HEK293 (cell line): ENCODE measurements around the gene JUND.
A peak's percentile ranks its signal among the peaks of the same experiment; 100 is the strongest.

ENCODE experiments used
- CTCF ChIA-PET: fragments of 350-600 bp; formaldehyde crosslinking; extraction: SDS; loops from one replicate; lab custom pipeline; 2021; ENCODE audit warnings: antibody characterized with exemption; lab: Yijun Ruan, JAX
- POLR2A ChIA-PET: fragments of 300-600 bp; formaldehyde crosslinking; extraction: SDS; loops from one replicate; lab custom pipeline; 2020; ENCODE audit warnings: antibody characterized with exemption, inconsistent platforms; lab: Yijun Ruan, JAX
- H3K27ac ChIP-seq: fragments of 200-500 bp; sonication (Bioruptor generic); 2 replicates; pipeline ENCODE4 v1.5.1; 2014; ENCODE audit warnings: low read depth, low read length, control low read depth, inconsistent platforms; ENCODE audit errors: extremely low read depth
- H3K36me3 ChIP-seq, 2 experiments: fragments of 200-500 bp in 1 of 2; sonication (Bioruptor generic) in 1 of 2; 1 replicate in 1 of 2; 2 replicates in 1 of 2; pipeline ENCODE4 v1.5.1; 2014 to 2017; ENCODE audit warnings: inconsistent platforms in 2 of 2, low read length in 2 of 2; ENCODE audit not compliant: control insufficient read depth in 2 of 2, insufficient read depth in 1 of 2
- H3K4me1 ChIP-seq: fragments of 200-500 bp; sonication (Bioruptor generic); 2 replicates; pipeline ENCODE4 v1.5.1; 2014; ENCODE audit warnings: mild to moderate bottlenecking, low read length, inconsistent platforms; ENCODE audit not compliant: control insufficient read depth, insufficient read depth
- H3K4me3 ChIP-seq: 2 replicates; pipeline ENCODE4 v1.5.1; 2011; ENCODE audit warnings: low read depth, mild to moderate bottlenecking, control low read depth, low read length, moderate library complexity
- H3K9me3 ChIP-seq: fragments of 200-500 bp; sonication (Bioruptor generic); 2 replicates; pipeline ENCODE4 v1.5.1; 2014; ENCODE audit warnings: low read depth, low read length, inconsistent platforms; ENCODE audit not compliant: control insufficient read depth, insufficient read depth
- FEZF1 ChIP-seq: fragments of 450-650 bp; formaldehyde crosslinking; IDR thresholded peaks from 2 replicates; pipeline ENCODE4 v1.5.1; 2016; ENCODE audit warnings: missing biosample characterization, missing genetic modification characterization
- KLF8 ChIP-seq: fragments of 450-650 bp; formaldehyde crosslinking; IDR thresholded peaks from 2 replicates; pipeline ENCODE4 v1.5.1; 2016; ENCODE audit warnings: missing biosample characterization, missing genetic modification characterization
- SCRT2 ChIP-seq: fragments of 450-650 bp; formaldehyde crosslinking; IDR thresholded peaks from 2 replicates; pipeline ENCODE4 v1.5.1; 2016; ENCODE audit warnings: missing biosample characterization, missing genetic modification characterization
- ZNF473 ChIP-seq: fragments of 450-650 bp; formaldehyde crosslinking; IDR thresholded peaks from 2 replicates; pipeline ENCODE4 v1.5.1; 2017; ENCODE audit warnings: missing biosample characterization, missing genetic modification characterization
- ZNF501 ChIP-seq: fragments of 450-650 bp; formaldehyde crosslinking; IDR thresholded peaks from 2 replicates; pipeline ENCODE4 v1.5.1; 2016; ENCODE audit warnings: missing biosample characterization, missing genetic modification characterization
- ZNF514 ChIP-seq: fragments of 450-650 bp; formaldehyde crosslinking; IDR thresholded peaks from 2 replicates; pipeline ENCODE4 v1.5.1; 2016; ENCODE audit warnings: missing biosample characterization, missing genetic modification characterization
- ZNF610 ChIP-seq: fragments of 450-650 bp; formaldehyde crosslinking; IDR thresholded peaks from 2 replicates; pipeline ENCODE4 v1.5.1; 2016; ENCODE audit warnings: missing biosample characterization, missing genetic modification characterization, borderline replicate concordance
- ZNF670 ChIP-seq: fragments of 450-650 bp; formaldehyde crosslinking; IDR thresholded peaks from 2 replicates; pipeline ENCODE4 v1.5.1; 2016; ENCODE audit warnings: missing biosample characterization, missing genetic modification characterization, low read depth
- ZNF701 ChIP-seq: fragments of 450-650 bp; formaldehyde crosslinking; IDR thresholded peaks from 2 replicates; pipeline ENCODE4 v1.5.1; 2016; ENCODE audit warnings: missing biosample characterization, missing genetic modification characterization
- ZNF791 ChIP-seq: fragments of 450-650 bp; formaldehyde crosslinking; IDR thresholded peaks from 2 replicates; pipeline ENCODE4 v1.5.1; 2016; ENCODE audit warnings: missing biosample characterization, missing genetic modification characterization
- TF ChIP-seq, protein P1 (sequence below): fragments of 450-650 bp; formaldehyde crosslinking; IDR thresholded peaks from 2 replicates; pipeline ENCODE4 v1.5.1; 2016; ENCODE audit warnings: missing biosample characterization, missing genetic modification characterization
- TF ChIP-seq, protein P2 (sequence below): fragments of 450-650 bp; formaldehyde crosslinking; IDR thresholded peaks from 2 replicates; pipeline ENCODE4 v1.5.1; 2017; ENCODE audit warnings: missing biosample characterization, missing genetic modification characterization
- TF ChIP-seq, protein P3 (sequence below): fragments of 450-650 bp; IDR thresholded peaks from 2 replicates; pipeline ENCODE4 v1.5.1; 2018; ENCODE audit warnings: missing biosample characterization, mild to moderate bottlenecking, missing genetic modification characterization
- TF ChIP-seq, protein P4 (sequence below): fragments of 450-650 bp; formaldehyde crosslinking; IDR thresholded peaks from 2 replicates; pipeline ENCODE4 v1.5.1; 2016; ENCODE audit warnings: missing biosample characterization, missing genetic modification characterization, low read depth
- TF ChIP-seq, protein P5 (sequence below): fragments of 450-650 bp; formaldehyde crosslinking; IDR thresholded peaks from 2 replicates; pipeline ENCODE4 v1.5.1; 2016; ENCODE audit warnings: missing biosample characterization, missing genetic modification characterization

JUND gene

DNA sequence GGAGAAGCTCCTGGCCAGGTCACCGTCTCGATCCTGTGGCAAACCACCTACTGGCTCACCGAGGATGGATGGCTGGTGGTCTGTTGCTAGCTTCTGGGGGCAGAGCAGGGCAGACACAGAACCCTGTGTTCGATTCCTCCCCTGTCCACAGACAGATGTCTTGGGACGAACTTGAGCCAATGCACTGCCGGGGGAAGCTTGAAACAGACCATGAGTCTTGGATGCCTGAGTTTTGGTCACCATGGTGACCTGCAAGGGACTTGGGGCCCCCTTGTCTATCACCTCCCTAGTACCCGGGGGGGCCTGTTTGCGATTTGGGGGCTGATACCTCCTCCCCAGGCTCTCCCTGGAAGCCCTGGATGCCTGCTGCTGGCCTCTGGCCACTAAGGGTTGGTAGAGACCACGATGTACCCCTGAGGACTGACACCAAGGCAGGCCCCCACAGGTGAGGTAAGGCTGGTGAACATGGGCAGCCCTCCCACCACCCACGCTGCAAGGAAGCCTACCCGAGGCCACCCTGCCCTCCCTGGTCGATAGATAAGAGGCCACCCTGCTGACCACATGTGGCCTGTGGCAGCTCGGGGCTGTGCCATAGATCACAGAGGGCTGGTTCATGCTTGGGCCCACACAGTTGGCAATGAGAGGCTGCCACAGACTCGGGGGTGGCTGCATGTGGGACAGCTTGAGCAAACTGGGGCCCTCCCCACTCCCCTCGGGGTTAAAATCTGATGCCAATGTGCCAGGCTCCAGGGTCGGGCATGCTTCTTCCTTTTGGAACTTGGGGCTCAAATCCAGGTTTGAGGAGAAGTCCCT is 17.9 kb downstream of the JUND start:
- POLR2A ChIA-PET = interaction anchor here (0.9 kb wide), 1 partner anchor 18 kb away, joined by 4 read pairs; the partner anchor contains the start of gene JUND
- H3K9me3 ChIP-seq = no peaks in the 10 kb centered on the region
- no peak for TF ChIP-seq ZNF791 (tag by site-specific recombination)
- TF ChIP-seq, protein P1, sequence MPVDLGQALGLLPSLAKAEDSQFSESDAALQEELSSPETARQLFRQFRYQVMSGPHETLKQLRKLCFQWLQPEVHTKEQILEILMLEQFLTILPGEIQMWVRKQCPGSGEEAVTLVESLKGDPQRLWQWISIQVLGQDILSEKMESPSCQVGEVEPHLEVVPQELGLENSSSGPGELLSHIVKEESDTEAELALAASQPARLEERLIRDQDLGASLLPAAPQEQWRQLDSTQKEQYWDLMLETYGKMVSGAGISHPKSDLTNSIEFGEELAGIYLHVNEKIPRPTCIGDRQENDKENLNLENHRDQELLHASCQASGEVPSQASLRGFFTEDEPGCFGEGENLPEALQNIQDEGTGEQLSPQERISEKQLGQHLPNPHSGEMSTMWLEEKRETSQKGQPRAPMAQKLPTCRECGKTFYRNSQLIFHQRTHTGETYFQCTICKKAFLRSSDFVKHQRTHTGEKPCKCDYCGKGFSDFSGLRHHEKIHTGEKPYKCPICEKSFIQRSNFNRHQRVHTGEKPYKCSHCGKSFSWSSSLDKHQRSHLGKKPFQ (tag by site-specific recombination) = no peak
- TF ChIP-seq, protein P2, sequence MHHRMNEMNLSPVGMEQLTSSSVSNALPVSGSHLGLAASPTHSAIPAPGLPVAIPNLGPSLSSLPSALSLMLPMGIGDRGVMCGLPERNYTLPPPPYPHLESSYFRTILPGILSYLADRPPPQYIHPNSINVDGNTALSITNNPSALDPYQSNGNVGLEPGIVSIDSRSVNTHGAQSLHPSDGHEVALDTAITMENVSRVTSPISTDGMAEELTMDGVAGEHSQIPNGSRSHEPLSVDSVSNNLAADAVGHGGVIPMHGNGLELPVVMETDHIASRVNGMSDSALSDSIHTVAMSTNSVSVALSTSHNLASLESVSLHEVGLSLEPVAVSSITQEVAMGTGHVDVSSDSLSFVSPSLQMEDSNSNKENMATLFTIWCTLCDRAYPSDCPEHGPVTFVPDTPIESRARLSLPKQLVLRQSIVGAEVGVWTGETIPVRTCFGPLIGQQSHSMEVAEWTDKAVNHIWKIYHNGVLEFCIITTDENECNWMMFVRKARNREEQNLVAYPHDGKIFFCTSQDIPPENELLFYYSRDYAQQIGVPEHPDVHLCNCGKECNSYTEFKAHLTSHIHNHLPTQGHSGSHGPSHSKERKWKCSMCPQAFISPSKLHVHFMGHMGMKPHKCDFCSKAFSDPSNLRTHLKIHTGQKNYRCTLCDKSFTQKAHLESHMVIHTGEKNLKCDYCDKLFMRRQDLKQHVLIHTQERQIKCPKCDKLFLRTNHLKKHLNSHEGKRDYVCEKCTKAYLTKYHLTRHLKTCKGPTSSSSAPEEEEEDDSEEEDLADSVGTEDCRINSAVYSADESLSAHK (tag by site-specific recombination) = peak; percentile 63; the same call in 1 of the 2 replicates
- TF ChIP-seq, all 188 proteins: peak for 1
- no peak overlapping the region for H3K27ac ChIP-seq
- H3K36me3 ChIP-seq = no peaks in the 10 kb centered on the region
- H3K4me1 ChIP-seq = no peaks in the 10 kb centered on the region
- H3K4me3 ChIP-seq = no peak overlapping the region
- CTCF ChIA-PET = interaction anchor here (0.6 to 1.6 kb wide), 6 partner anchors 9 to 125 kb away, joined by 3 to 5 read pairs (median 3); no protein-coding TSS in a partner anchor

DNA sequence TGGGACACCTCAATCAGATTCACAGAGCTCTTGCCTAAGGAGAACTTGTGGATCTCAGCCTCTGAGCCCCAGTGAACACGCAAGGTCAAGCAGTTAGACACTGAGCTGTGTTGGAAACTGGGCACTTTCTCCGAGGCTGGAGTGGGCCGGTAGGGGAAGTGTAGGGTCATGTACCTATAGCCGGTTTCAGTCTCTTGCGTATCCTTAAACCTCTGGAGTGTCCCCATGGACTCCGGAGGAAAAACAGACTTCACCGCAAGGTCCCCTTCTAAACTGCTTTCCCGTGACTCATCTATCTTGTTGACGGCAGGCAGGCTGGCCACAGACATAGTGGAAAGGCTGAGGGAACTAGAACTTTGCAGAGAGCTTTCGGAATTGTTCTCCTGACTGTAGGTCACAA is 18.5 kb downstream of the JUND start:
- ChIA-PET POLR2A (interaction anchor here (0.9 kb wide), 1 partner anchor 18 kb away, joined by 4 read pairs; the partner anchor contains the start of gene JUND), CTCF (interaction anchor here (0.6 to 1.6 kb wide), 6 partner anchors 9 to 150 kb away, joined by 3 to 5 read pairs (median 3); no protein-coding TSS in a partner anchor)
- H3K9me3 ChIP-seq = no peaks in the 10 kb centered on the region

DNA sequence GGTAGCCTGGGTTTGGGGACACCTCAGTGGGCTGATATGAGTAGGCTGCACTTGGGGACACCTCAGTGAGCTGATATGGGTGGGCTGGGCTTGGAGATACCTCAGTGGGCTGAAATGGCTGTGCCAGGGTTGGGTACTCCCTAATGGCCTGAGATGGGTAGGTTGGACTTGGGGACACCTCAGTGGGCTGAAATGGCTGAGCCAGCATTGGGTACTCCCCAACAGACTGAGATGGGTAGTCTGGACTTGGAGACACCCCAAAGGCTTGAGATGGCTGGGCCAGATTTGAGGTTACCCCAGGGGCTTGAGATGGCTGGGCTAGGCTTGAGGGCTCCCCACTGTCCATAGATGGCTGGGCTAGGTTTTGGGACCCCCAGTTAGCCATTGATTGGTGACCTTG is 19.3 kb downstream of the JUND start:
- CTCF ChIA-PET = interaction anchor here (0.6 to 1.6 kb wide), 4 partner anchors 9 to 150 kb away, joined by 3 to 5 read pairs (median 4); no protein-coding TSS in a partner anchor
- no peak for TF ChIP-seq ZNF501 (tag by site-specific recombination)
- TF ChIP-seq, all 188 proteins: peak for 0
- POLR2A ChIA-PET = interaction anchor here (0.9 kb wide), 1 partner anchor 19 kb away, joined by 4 read pairs; the partner anchor contains the start of gene JUND

More for the DNA sequence above, 18.5 kb downstream of the JUND start:
- Histone ChIP-seq H3K27ac (no peak overlapping the region), H3K4me1 (no peaks in the 10 kb centered on the region), H3K36me3 (no peaks in the 10 kb centered on the region), H3K4me3 (no peak overlapping the region)
- TF ChIP-seq ZNF610 (tag by site-specific recombination) (no peak), KLF8 (tag by site-specific recombination) (no peak), ZNF701 (no peak), ZNF670 (tag by site-specific recombination) (no peak)

DNA sequence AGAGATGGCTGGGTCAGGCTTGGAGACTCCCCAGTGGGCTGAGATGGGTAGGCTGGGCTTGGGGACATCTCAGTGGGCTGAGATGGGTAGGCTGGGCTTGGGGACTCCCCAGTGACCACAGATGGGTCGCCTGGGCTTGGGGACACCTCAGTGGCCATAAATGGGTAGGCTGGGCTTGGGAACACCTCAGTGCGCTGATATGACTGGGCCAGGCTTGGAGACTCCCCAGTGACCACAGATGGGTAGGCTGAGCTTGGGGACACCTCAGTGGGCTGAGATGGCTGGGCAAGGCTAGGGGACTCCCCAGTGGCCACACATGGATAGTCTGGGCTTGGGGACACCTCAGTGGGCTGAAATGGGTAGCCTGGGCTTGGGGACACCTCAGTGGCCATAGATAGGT is 19.9 kb downstream of the JUND start:
- no peak overlapping the region for H3K4me3 ChIP-seq
- ChIA-PET CTCF (interaction anchor here (0.6 to 1.3 kb wide), 4 partner anchors 9 to 69 kb away, joined by 4 to 8 read pairs (median 4); partner anchors contain the start of gene MPV17L2), POLR2A (interaction anchor here (0.5 kb wide), 1 partner anchor 271 kb away, joined by 4 read pairs; no protein-coding TSS in a partner anchor)
- H3K27ac ChIP-seq = no peak overlapping the region
- H3K9me3 ChIP-seq = no peaks in the 10 kb centered on the region
- H3K4me1 ChIP-seq = no peaks in the 10 kb centered on the region
- H3K36me3 ChIP-seq = no peaks in the 10 kb centered on the region
- TF ChIP-seq ZNF514 (tag by site-specific recombination) = no peak
- TF ChIP-seq, protein P3, sequence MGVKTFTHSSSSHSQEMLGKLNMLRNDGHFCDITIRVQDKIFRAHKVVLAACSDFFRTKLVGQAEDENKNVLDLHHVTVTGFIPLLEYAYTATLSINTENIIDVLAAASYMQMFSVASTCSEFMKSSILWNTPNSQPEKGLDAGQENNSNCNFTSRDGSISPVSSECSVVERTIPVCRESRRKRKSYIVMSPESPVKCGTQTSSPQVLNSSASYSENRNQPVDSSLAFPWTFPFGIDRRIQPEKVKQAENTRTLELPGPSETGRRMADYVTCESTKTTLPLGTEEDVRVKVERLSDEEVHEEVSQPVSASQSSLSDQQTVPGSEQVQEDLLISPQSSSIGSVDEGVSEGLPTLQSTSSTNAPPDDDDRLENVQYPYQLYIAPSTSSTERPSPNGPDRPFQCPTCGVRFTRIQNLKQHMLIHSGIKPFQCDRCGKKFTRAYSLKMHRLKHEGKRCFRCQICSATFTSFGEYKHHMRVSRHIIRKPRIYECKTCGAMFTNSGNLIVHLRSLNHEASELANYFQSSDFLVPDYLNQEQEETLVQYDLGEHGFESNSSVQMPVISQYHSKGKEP (tag by site-specific recombination) = no peak
- TF ChIP-seq, protein P4, sequence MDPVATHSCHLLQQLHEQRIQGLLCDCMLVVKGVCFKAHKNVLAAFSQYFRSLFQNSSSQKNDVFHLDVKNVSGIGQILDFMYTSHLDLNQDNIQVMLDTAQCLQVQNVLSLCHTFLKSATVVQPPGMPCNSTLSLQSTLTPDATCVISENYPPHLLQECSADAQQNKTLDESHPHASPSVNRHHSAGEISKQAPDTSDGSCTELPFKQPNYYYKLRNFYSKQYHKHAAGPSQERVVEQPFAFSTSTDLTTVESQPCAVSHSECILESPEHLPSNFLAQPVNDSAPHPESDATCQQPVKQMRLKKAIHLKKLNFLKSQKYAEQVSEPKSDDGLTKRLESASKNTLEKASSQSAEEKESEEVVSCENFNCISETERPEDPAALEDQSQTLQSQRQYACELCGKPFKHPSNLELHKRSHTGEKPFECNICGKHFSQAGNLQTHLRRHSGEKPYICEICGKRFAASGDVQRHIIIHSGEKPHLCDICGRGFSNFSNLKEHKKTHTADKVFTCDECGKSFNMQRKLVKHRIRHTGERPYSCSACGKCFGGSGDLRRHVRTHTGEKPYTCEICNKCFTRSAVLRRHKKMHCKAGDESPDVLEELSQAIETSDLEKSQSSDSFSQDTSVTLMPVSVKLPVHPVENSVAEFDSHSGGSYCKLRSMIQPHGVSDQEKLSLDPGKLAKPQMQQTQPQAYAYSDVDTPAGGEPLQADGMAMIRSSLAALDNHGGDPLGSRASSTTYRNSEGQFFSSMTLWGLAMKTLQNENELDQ = no peak
- TF ChIP-seq, protein P5, sequence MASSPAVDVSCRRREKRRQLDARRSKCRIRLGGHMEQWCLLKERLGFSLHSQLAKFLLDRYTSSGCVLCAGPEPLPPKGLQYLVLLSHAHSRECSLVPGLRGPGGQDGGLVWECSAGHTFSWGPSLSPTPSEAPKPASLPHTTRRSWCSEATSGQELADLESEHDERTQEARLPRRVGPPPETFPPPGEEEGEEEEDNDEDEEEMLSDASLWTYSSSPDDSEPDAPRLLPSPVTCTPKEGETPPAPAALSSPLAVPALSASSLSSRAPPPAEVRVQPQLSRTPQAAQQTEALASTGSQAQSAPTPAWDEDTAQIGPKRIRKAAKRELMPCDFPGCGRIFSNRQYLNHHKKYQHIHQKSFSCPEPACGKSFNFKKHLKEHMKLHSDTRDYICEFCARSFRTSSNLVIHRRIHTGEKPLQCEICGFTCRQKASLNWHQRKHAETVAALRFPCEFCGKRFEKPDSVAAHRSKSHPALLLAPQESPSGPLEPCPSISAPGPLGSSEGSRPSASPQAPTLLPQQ (tag by site-specific recombination) = no peak
- no peak for TF ChIP-seq FEZF1 (tag by site-specific recombination)
- no peak for TF ChIP-seq ZNF610 (tag by site-specific recombination)
- no peak for TF ChIP-seq ZNF473 (tag by site-specific recombination)
- TF ChIP-seq SCRT2 (tag by site-specific recombination) = no peak

More for the DNA sequence above, 19.3 kb downstream of the JUND start:
- no peak overlapping the region for H3K4me3 ChIP-seq
- H3K9me3 ChIP-seq = no peaks in the 10 kb centered on the region
- H3K4me1 ChIP-seq = no peaks in the 10 kb centered on the region
- no peaks in the 10 kb centered on the region for H3K36me3 ChIP-seq
- no peak overlapping the region for H3K27ac ChIP-seq
